ENCODE data around the gene CMIP.

- no peak for TF ChIP-seq CTCF (IDR thresholded peaks at IDR 0.05)
- TF ChIP-seq POLR2A (IDR thresholded peaks at IDR 0.05) = no peak
- TF ChIP-seq POLR2AphosphoS5 (IDR thresholded peaks at IDR 0.05) = no peak
These were observed 110.4 kb downstream of the CMIP start for GRCh38 chr16:81554979-81555378.

Data from sigmoid colon (tissue), 4 donors.